HG03280 (cell line): ENCODE data around the gene NOMO2.
A peak's percentile ranks its signal among the peaks of the same experiment; 100 is the strongest.
"Not testable (repeated sequence)": the region's sequence is repeated elsewhere in the genome, so short reads cannot be mapped to it uniquely, and the experiment has no call there.

Source experiments
- ATAC-seq: cut with Tn5 transposase; IDR thresholded peaks from one replicate; pipeline ENCODE4 v1.9.1; 2021; ENCODE audit warnings: mild to moderate bottlenecking, moderate library complexity; ENCODE audit not compliant: unreplicated experiment

Gene NOMO2

GRCh38 chr16:18561727-18562314, at the start of gene NOMO2:
TSS of gene NOMO2 (minus strand) at chr16:18562097. CDS start at chr16:18562040, 57 bp downstream.
- ATAC-seq = peak; percentile 94

- not testable (repeated sequence) for ATAC-seq
Observed at GRCh38 chr16:18610147-18610803, 48.4 kb upstream of the NOMO2 start.

- not testable (repeated sequence) for ATAC-seq
Observed at GRCh38 chr16:18608271-18608670, 46.4 kb upstream of the NOMO2 start.

GRCh38 chr16:18603572-18604246, 41.8 kb upstream of the NOMO2 start:
- not testable (repeated sequence) for ATAC-seq

GRCh38 chr16:18598582-18598981, 36.7 kb upstream of the NOMO2 start:
- not testable (repeated sequence) for ATAC-seq

GRCh38 chr16:18597734-18598133, 35.8 kb upstream of the NOMO2 start:
- ATAC-seq = not testable (repeated sequence)

GRCh38 chr16:18597319-18597718, 35.4 kb upstream of the NOMO2 start:
- not testable (repeated sequence) for ATAC-seq

GRCh38 chr16:18595796-18596195, 33.9 kb upstream of the NOMO2 start:
- not testable (repeated sequence) for ATAC-seq

GRCh38 chr16:18594880-18595279, 33.0 kb upstream of the NOMO2 start:
- ATAC-seq = not testable (repeated sequence)

GRCh38 chr16:18593904-18594303, 32.0 kb upstream of the NOMO2 start:
- not testable (repeated sequence) for ATAC-seq

- not testable (repeated sequence) for ATAC-seq
Observed at GRCh38 chr16:18592982-18593381, 31.1 kb upstream of the NOMO2 start.

GRCh38 chr16:18591908-18592307, 30.0 kb upstream of the NOMO2 start:
- not testable (repeated sequence) for ATAC-seq

GRCh38 chr16:18591441-18591840, 29.5 kb upstream of the NOMO2 start:
- ATAC-seq = not testable (repeated sequence)

- ATAC-seq = not testable (repeated sequence)
Observed at GRCh38 chr16:18589806-18590205, 27.9 kb upstream of the NOMO2 start.

GRCh38 chr16:18586560-18587540, 25.0 kb upstream of the NOMO2 start:
- not testable (repeated sequence) for ATAC-seq

GRCh38 chr16:18585789-18586188, 23.9 kb upstream of the NOMO2 start:
- not testable (repeated sequence) for ATAC-seq

GRCh38 chr16:18582902-18583301, 21.0 kb upstream of the NOMO2 start:
- no peak for ATAC-seq

- ATAC-seq = not testable (repeated sequence)
Observed at GRCh38 chr16:18580396-18580795, 18.5 kb upstream of the NOMO2 start.

- not testable (repeated sequence) for ATAC-seq
Observed at GRCh38 chr16:18579261-18579660, 17.4 kb upstream of the NOMO2 start.

- ATAC-seq = not testable (repeated sequence)
Observed at GRCh38 chr16:18577942-18578341, 16.0 kb upstream of the NOMO2 start.

GRCh38 chr16:18575945-18576344, 14.0 kb upstream of the NOMO2 start:
- not testable (repeated sequence) for ATAC-seq
